Neural cell (in vitro differentiated cells): ENCODE data around the gene YBX1. TPM values are rescaled to one million over a fixed set of nuclear protein-coding genes. Genes with fewer than 3 reads are reported as not detected.

ENCODE experiments used
- H2AFZ ChIP-seq: fragments of 200-600, 300-800 bp; sonication (generic), shearing (Covaris generic); 2 replicates; pipeline ENCODE4 v1.6.0; 2014; ENCODE audit warnings: low read depth, mild to moderate bottlenecking, antibody characterized with exemption, low read length, moderate library complexity
- H3F3A ChIP-seq: fragments of 200-600 bp; shearing (Covaris generic); 2 replicates; pipeline ENCODE4 v1.6.1; 2016; ENCODE audit warnings: mild to moderate bottlenecking, moderate library complexity, mixed read lengths, antibody characterized with exemption, low read length; ENCODE audit not compliant: insufficient read depth, poor library complexity, severe bottlenecking
- H3K27ac ChIP-seq: fragments of 200-600, 300-800 bp; sonication (generic), shearing (Covaris generic); 2 replicates; pipeline ENCODE4 v1.5.1; 2014; ENCODE audit warnings: mild to moderate bottlenecking, low read length, moderate library complexity
- H3K27me3 ChIP-seq: fragments of 300-800, 200-600 bp; sonication (generic), shearing (Covaris generic); 2 replicates; pipeline ENCODE4 v1.6.0; 2014; ENCODE audit warnings: mild to moderate bottlenecking, low read depth, low read length, moderate library complexity; ENCODE audit not compliant: insufficient read depth
- H3K36me3 ChIP-seq: fragments of 300-800, 200-600 bp; sonication (generic), shearing (Covaris generic); 2 replicates; pipeline ENCODE4 v1.5.1; 2014; ENCODE audit warnings: mild to moderate bottlenecking, antibody characterized with exemption, low read length, moderate library complexity; ENCODE audit not compliant: insufficient read depth
- H3K4me2 ChIP-seq: fragments of 300-800, 200-600 bp; sonication (generic), shearing (Covaris generic); 2 replicates; pipeline ENCODE4 v1.6.0; 2014; ENCODE audit warnings: mild to moderate bottlenecking, low read length
- H3K4me3 ChIP-seq: fragments of 300-800, 200-600 bp; sonication (generic), shearing (Covaris generic); 2 replicates; pipeline ENCODE4 v1.5.1; 2014; ENCODE audit warnings: mild to moderate bottlenecking, low read length, moderate library complexity
- H3K79me2 ChIP-seq: fragments of 200-600 bp; shearing (Covaris generic); replicated peaks from 2 replicates; pipeline ENCODE4 v1.6.0; 2014; ENCODE audit warnings: mild to moderate bottlenecking, low read length, moderate library complexity; ENCODE audit not compliant: insufficient read depth
- H3K9ac ChIP-seq: fragments of 300-800, 200-600 bp; sonication (generic), shearing (Covaris generic); 2 replicates; pipeline ENCODE4 v1.6.1; 2016; ENCODE audit warnings: mild to moderate bottlenecking, low read length, mixed read lengths
- H3K9me2 ChIP-seq: fragments of 200-600 bp; shearing (Covaris generic); 2 replicates; pipeline ENCODE4 v1.6.1; 2016; ENCODE audit warnings: mild to moderate bottlenecking, low read length, mixed read lengths; ENCODE audit not compliant: insufficient read depth
- H3K9me3 ChIP-seq: fragments of 200-600, 300-800 bp; sonication (generic), shearing (Covaris generic); 2 replicates; pipeline ENCODE4 v1.6.1; 2016; ENCODE audit warnings: mild to moderate bottlenecking, mixed run types, low read length, moderate library complexity, mixed read lengths
- H4K20me1 ChIP-seq: fragments of 200-600 bp; shearing (Covaris generic); 2 replicates; pipeline ENCODE4 v1.6.1; 2016; ENCODE audit warnings: mild to moderate bottlenecking, mixed run types; ENCODE audit not compliant: insufficient read depth
- CTCF ChIP-seq: fragments of 450-650 bp; IDR thresholded peaks from 2 replicates; pipeline ENCODE4 v1.5.1; 2014; ENCODE audit warnings: antibody characterized with exemption, mild to moderate bottlenecking, moderate library complexity; ENCODE audit not compliant: poor library complexity, severe bottlenecking
- EP300 ChIP-seq: fragments of 450-650 bp; conservative IDR thresholded peaks from 2 replicates; pipeline ENCODE4 v1.6.1; 2014; ENCODE audit warnings: antibody characterized with exemption, mild to moderate bottlenecking, moderate library complexity; ENCODE audit not compliant: poor library complexity, severe bottlenecking
- EZH2 ChIP-seq: fragments of 200-600, 300-800 bp; shearing (Covaris generic), sonication (generic); IDR thresholded peaks from 2 replicates; pipeline ENCODE4 v1.6.1; 2014; ENCODE audit warnings: antibody characterized with exemption, low read length, borderline replicate concordance, mild to moderate bottlenecking; ENCODE audit not compliant: insufficient read depth, poor library complexity, severe bottlenecking
- MXI1 ChIP-seq: fragments of 450-650 bp; conservative IDR thresholded peaks from 2 replicates; pipeline ENCODE4 v1.6.1; 2014; ENCODE audit warnings: antibody characterized with exemption, mild to moderate bottlenecking; ENCODE audit not compliant: poor library complexity, severe bottlenecking
- POLR2AphosphoS5 ChIP-seq: IDR thresholded peaks from 2 replicates; pipeline ENCODE4 v1.6.1; 2012
- RAD21 ChIP-seq: fragments of 450-650 bp; conservative IDR thresholded peaks from 2 replicates; pipeline ENCODE4 v1.6.1; 2014; ENCODE audit warnings: antibody characterized with exemption, mild to moderate bottlenecking, moderate library complexity
- REST ChIP-seq: IDR thresholded peaks from 2 replicates; pipeline ENCODE4 v1.6.1; 2012; ENCODE audit warnings: borderline replicate concordance
- SMC3 ChIP-seq: fragments of 450-650 bp; conservative IDR thresholded peaks from 2 replicates; pipeline ENCODE4 v1.6.1; 2014; ENCODE audit warnings: antibody characterized with exemption, mild to moderate bottlenecking, moderate library complexity; ENCODE audit not compliant: poor library complexity
- TAF1 ChIP-seq: IDR thresholded peaks from 2 replicates; pipeline ENCODE4 v1.6.1; 2012; ENCODE audit warnings: low read depth
- polyA plus RNA-seq: library from polyadenylated mRNA; depleted of rRNA; stranded (reverse); fragments of >200 nt; gene quantifications from 2 replicates; pipeline ENCODE4 v1.2.3, GENCODE V29; 2014

YBX1 gene
- polyA plus RNA-seq, 1 donor from 2014 or later: 706 TPM

DNA sequence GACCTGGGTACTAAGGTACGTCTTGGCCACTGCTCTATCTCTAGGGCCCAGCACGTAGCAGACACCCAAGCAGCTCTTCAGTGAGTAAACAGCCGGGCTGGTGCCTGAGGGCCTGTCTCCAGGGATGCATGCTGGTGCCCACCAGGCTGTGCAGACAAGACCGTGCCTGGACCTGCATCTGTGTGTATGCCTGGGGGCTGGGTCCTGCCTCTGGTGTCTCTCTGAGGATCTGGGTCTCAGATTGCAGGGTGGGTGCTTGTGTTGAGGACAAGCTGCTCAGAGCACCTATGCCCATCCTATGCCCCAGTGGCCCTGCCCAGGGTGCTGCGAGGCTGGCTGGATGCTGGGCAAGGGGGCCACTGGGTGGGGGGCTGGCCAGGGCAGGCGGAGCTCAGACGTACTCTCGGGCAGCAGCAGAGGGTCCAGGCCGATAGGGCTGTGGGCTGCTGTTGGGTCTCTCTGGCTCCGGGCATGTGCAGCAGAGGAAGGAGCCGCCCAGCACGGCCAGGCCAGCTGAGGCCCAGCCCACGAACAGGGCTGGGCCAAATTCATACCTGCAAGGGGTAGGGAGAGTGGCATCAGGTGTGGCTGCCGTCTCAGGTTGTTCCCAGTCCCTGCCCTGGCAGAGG lies 53.4 kb downstream of the YBX1 start (continued):
- TF ChIP-seq SMC3 (no peak), EZH2 (no peak), EP300 (no peak)

DNA sequence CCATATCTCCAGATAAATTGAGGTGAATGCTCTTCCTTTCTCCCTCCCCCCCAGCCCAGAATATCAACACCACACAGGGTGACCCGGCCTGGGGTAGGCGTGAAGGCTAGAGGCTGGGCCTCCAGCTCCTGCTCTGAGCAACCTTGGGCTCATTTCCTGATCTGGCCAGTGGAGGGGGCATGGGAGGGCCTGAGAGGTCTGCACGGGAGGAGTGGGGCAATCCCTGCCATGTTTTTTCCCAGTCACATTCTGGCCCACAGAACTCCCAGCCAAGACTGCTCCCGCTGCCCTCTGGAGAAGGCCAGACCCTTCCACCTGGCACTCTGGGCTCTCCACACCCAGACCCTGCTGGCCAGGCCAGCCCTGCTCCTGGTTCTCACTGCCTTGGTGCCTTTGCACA lies 53.9 kb downstream of the YBX1 start:
- Histone ChIP-seq H3K4me2 (no peak overlapping the region), H2AFZ (no peak overlapping the region), H3K27ac (no peak overlapping the region), H3K9me2 (no peaks in the 10 kb centered on the region), H3K79me2 (no peaks in the 10 kb centered on the region), H3K4me3 (no peak overlapping the region), H4K20me1 (no peaks in the 10 kb centered on the region), H3F3A (no peaks in the 10 kb centered on the region), H3K27me3 (no peaks in the 10 kb centered on the region), H3K9me3 (no peaks in the 10 kb centered on the region), H3K9ac (no peak overlapping the region), H3K36me3 (no peaks in the 10 kb centered on the region)
- TF ChIP-seq SMC3: no peak
- TF ChIP-seq EZH2: no peak
- no peak for TF ChIP-seq REST
- TF ChIP-seq POLR2AphosphoS5: no peak
- no peak for TF ChIP-seq MXI1
- TF ChIP-seq TAF1: no peak
- TF ChIP-seq CTCF: no peak
- TF ChIP-seq EP300: no peak
- no peak for TF ChIP-seq RAD21

DNA sequence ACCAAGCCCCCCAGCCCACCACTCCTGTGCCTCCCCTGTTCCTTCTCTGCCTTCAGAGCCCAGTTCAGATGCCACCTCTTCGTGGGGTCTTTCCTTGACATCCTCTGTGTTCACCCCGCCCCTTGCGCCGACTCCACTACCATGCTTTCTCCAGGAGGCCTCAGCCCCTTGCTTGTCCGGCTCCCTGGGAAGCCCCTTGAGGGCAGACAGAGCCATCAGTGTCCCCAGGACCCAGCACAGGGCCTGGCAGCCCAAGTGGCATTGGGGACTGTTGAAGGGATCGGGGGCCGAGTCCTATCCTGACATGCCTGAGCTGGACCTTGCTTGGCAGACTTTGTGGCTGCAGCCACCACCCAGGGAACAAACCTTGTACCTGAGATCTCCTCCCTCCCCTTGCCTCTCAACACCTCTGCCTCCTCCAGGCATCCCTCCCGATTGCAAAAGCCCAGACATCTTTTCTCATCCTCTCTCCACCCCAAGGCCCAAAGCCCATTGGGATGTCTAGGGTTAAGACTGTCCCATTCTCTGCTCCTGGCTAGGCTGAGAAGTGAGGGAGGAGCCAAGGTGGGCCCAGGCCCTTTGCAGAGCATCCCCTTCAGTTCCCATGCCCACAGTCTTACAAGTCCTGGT lies 54.5 kb downstream of the YBX1 start:
- H3K36me3 ChIP-seq: no peaks in the 10 kb centered on the region
- no peak overlapping the region for H2AFZ ChIP-seq
- no peak overlapping the region for H3K27ac ChIP-seq
- no peaks in the 10 kb centered on the region for H3K79me2 ChIP-seq
- no peaks in the 10 kb centered on the region for H3K9me2 ChIP-seq
- H3K27me3 ChIP-seq: no peaks in the 10 kb centered on the region
- TF ChIP-seq TAF1 (no peak), MXI1 (no peak), POLR2AphosphoS5 (no peak), EP300 (no peak), RAD21 (no peak), EZH2 (no peak), REST (no peak), SMC3 (no peak), CTCF (no peak)
- no peaks in the 10 kb centered on the region for H3F3A ChIP-seq
- no peak overlapping the region for H3K4me2 ChIP-seq
- H3K4me3 ChIP-seq: no peak overlapping the region
- no peaks in the 10 kb centered on the region for H3K9me3 ChIP-seq
- no peaks in the 10 kb centered on the region for H4K20me1 ChIP-seq
- no peak overlapping the region for H3K9ac ChIP-seq
